Activated T-helper 9 cell treated with anti-CD3 and anti-CD28 coated beads, Interleukin-2, amount 50 U/mL, for 16 hours (primary cell): Measurements from ENCODE around the gene GABRD.

Source experiments
- DNase-seq: peaks from one replicate; pipeline ENCODE4 v3.0.0-alpha.2; 2020; ENCODE audit warnings: low read depth

Gene GABRD

GRCh38 chr1:2053784-2054376 is 34.7 kb downstream of the GABRD start:
- no peak for DNase-seq

DNA sequence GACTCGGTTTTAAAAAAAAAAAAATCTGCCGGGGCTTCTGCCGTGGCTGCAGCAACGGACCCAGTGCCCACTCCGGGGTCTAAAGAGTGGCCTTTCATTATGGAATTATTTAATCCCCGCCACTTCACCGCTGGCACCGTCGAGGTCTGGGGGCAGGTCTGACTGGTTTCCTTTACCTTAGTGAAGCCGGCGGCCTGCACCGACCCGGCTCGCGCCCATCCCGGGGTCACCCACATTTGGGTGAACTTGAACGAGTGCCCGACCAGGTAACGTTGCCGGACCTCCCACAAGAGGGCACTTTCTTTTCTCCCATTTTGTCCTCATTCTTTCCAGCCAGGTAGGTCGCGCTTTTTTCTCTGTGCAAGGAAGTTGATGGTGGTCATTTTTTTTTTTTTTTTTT is 35.4 kb downstream of the GABRD start:
- no peak for DNase-seq

DNA sequence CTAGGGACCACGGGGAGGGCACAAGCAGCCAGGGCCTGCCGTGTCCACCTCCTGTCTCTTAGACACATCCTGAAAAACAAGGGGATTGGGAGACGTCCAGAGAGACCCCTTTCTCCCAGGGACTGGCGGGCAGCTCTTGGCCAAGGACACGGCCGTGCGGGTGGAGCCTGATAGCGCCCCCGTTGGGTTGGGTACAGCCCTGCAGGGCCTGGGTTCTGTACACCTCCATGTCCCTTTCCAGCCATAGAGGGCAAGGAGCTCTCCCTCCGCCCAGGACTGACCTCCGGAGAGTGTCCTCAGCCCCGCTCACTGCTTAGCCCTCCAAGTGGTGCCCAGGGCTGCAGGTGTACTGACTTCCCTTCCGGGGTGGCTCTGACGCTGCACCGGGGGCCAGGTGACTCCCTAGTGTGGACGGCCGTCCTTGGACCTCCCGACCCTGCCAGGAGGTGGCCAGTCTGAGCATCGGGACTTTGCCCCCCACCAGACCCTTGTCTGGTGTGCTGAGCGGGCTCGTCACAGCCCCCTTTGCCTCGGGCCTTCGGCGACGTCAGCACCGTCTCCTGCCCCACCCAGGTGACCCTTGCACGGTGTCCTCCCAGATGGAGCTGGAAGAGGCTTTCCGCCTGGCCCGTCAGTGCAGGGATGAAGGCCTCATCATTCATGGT is 36.9 kb downstream of the GABRD start:
- DNase-seq = no peak

DNA sequence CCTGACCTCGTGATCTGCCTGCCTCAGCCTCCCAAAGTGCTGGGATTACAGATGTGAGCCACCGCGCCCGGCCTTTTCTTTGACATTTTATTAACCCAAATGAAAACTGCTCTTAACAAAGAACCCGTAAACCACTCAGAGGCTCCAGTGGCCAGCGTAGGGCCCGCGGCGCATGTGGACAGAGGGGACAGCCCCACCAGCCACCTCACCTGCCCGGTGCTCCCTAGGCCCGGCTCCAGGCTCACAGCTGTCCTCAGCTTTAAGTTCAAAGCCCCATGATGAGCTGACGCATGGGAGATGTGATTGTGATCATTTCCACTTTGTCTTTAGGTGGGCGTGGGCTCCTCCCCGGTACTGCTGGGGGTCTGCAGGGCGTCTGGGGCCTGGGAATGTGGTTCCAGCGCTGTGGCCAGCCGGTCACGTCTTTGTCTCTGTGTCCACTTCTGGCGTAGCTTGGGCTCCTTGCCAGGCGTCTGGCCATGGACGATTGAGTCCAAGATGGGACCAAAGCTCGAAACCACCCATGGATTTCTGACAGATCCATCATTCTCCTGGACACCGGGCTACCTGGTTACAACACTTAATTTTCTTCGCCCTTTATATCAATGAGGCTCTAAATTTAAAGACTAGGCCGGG is 37.9 kb downstream of the GABRD start:
- no peak for DNase-seq

- no peak for DNase-seq
Measured at GRCh38 chr1:2059290-2059953, 40.3 kb downstream of the GABRD start.

DNA sequence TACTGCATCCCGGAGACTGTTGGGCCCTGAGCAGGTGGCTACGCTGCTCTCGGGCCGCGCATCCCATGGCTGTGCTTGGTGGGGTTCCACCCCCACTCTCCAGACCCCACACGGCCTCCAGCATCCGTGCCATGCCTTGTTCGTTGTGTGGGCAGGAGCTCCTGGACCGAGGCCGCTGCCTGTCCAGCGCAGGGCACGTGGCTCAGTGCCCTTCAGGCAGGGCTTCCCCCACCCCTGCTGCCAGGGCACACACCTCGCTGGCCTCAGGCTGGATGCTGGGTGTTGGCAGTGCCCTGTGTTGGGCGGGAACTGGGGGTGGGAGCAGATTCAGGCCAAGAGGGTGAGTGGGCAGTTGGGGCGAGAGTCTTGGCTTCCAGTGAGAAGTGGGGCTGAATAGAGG is 40.9 kb downstream of the GABRD start:
- DNase-seq = no peak

DNA sequence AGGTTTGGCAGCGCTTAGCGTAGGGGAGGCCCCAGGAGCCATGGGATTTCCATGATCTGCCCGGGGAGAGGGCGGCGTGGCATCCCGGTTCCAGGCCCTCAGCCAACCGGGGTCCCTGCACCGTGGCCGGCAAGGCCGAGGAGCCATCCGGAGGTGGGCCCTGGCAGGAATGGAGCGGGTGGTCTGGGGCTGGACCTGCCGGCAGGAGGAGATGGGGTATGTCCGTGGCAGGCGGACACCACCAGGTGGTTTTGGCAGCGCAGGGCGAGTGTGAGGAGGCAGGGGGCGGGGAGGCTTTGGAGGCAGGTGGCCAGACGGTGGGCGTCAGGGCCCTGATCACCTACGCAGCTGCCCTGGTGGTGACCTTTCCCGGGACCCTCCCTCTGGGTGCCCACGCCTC is 41.4 kb downstream of the GABRD start:
- no peak for DNase-seq

DNA sequence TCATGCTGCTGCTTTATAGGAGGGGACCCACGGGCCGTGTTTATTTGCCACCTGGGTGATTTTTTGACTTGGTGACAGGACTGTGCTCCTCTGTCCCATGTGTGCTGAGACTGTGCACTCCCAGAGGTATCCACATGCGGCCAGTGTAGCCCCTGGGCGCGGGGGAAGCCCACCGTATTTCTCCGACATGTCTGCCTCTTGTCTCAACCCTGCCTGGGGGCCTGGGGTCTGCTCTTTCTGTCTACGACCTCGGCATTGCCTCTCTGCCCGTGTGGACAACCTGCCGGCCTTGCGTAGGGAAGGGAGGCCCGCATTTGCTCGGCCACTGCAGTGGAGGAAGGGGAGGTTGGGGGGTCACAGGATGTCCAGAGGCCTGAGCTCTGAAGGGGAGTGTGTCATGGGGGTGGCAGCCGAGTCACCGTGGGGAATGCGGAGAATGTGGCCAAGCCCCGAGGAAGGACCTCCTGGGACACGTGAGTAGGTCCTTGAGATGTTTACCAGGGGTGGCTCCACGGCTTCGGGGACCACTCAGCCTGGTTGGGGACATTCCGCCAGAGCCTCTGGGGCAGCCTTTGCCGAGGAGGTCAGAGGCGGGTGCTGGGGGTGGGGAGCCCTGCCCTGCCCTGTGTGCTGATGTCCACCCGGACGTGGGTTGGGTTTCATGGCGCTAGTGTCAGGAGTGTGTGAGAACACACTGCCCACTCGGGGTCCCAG is 42.1 kb downstream of the GABRD start:
- DNase-seq = no peak

DNA sequence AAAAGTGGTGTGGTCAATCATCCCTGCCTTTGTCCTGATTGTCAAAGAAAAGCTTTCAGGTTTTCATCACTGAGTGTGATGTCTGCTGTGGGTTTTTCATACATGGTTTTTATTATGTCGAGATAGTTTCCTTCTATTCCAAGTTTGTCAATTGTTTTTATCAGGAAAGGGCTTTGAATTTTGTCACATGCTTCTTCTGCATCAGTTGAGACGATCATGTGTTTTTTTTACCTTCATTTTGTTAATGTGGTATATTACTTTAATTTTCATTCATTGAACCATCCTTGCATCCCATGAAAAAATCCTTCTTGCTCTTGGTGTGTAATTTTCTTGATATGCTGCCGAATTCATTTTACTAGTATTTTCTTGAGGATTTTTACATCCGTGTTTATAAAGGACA is 46.6 kb downstream of the GABRD start:
- no peak for DNase-seq

GRCh38 chr1:2067393-2067792 is 48.2 kb downstream of the GABRD start:
- no peak for DNase-seq

DNA sequence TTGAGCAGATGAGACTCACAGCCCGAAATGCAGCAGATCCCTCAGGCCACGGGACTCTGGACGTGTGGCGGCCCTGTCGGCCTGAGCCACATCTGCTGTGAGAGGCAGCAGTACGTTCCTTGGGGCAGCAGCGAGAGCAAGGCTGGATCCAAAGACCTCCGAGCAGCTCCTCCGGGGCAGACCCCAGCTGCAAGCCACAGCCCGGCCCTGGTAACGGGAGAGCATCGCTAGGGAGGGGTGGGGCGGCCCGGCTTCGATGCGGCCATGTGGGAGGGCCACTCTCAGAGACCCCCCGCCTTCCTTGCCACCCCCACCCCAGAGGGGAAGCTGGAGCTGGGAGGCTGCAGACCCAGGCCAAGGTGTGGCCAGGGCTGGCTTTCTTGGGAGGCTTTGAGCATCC is 48.8 kb downstream of the GABRD start:
- DNase-seq = no peak

DNA sequence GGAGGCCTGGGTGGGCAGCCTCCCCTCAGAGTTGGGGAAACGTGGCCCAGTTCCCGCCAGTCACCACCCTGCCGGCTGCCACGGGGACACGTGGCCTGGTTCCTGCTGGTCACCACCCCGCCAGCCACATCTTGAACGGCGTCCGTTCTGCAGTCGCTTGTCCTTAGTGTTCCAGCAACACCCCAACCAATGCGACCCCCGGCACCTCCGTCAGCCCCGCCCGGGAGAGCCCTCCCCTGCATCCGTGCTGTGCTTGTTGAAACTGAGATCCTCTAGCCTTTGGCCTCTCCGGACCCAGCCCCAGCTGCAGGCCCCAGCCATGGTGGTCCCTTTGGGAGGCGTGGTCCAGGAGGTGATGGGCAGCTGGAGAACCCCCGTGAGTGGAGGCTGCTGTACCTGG is 49.8 kb downstream of the GABRD start:
- DNase-seq = no peak

DNA sequence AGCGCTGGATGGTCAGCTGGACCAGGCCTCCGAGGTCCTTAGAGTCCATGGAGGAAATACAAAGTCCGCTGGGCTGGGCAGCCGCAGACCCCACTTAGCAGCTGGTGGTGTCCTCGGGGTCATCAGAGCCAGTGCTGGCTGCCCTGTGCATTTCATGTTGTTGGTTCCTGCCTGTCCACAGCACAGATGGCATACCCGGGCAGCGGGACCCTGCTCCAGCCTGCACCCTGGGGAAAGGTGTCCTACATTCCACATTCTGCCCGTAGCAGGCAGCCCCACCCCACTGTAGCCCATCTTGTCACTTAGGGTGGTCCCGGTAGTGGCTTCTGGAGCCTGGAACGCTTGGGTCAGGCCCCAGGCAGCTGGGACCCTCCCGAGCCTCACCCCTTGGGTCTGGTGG is 50.9 kb downstream of the GABRD start:
- DNase-seq = no peak

DNA sequence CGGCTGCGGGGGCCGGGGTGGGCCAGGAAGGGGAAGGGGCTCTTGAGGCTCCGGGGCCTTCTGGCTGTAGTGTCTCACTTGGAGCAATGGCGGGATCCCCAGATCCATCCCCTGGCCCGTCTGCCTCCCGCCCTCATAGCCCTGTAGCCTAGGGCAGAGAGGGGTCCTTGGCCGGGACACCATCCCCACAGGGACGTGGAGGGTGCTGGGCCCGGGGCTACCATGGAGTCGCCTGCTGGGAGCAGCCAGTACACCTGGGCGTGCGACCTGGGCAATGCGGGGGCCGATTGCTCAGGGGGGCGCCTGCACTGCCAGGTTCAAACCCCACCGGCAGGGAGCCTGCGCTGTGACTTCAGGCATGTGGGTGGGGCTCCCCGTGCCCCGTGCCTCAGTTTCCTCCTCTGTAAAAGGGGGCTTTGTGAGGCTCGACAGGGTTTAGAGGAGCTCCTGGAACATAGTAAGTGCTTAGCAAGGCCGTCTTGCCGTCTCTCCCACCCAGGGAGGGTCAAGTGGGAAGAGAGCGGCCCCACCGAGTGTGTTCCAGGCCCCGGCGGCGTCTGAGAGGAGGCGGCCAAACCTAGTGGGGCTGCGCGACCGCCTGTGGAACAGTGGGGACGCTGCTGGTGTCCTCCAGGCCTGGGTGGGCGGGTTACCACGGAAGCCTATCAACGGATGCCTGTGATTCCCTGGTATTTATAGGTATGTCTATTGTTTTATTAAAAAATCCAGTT is 51.8 kb downstream of the GABRD start:
- DNase-seq = no peak

DNA sequence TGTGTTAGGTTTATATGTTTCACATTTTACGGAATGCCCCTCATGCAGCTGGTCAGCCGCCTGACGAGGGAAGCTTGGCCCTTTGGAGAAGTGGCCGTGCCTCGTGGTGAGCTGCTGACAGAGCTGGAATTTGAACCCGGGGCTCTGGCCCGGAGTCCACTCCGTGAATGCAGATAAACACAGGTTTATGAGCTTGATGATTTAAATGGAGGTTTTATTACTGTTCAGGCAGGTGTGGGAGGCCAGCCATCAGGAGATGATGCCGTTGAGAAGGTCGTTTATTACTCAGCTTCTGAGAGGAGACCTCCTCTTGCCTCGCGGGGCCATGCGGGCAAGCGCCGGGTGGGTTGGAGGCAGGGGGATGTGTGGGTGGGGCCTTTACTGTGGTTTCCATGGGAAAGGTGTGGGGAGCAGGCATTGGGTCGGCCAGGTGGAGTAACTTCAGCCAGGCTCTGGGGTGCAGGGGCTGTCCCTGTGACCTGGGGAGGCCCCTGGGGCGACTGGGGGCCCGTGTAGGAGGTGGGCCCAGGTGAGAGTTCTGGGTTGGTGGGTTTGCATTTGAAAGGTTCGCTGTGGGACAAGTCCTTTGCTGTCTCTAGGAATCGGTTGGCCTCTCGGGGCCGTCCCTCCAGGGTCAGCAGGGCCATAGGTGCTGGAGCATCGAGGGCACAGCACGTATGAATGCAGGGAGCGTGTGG is 53.1 kb downstream of the GABRD start:
- DNase-seq = no peak

GRCh38 chr1:2072891-2073290 is 53.7 kb downstream of the GABRD start:
- no peak for DNase-seq

DNA sequence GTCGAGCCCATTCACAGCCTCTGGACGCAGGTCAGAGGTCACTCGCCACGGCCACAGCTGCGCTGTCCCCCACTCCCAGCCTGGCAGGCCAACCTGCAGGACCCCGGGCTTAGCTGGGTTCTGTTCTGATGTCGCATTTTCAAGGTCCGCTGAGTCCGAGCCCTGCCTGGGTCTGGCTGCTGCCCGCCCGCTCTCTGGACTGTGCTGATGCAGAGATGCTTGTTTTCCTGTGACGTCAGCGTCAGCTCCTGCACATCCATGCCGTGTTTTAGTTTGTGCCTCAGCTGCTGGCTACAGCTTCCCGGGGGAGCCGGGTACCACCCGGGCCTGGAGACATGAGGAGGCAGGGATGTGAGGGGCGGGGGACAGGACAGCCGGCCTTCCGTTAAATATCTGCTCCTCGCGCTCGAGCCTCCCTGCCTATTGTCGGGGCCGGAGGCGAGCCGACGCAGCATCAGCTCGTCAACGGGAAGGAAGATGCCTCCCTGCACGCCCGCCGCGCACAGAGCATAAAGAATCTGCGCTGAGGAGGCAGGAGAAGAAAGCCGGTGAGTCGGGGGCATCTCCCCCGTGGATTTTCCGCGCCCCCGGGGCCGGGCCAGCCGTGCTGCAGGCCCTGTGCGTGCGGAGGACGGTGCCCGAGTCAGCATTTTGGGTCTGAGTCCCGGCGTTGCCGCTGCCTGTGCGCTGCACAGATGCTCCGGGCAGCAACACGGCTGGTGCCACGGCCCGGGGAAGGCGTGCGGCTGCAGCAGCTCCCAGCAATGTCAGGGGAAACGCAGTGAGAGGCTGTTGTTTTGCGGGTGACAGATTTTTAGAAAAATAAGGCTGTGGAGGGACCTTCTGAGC is 54.5 kb downstream of the GABRD start:
- no peak for DNase-seq

- no peak for DNase-seq
Measured at GRCh38 chr1:2074396-2074795, 55.3 kb downstream of the GABRD start.

DNA sequence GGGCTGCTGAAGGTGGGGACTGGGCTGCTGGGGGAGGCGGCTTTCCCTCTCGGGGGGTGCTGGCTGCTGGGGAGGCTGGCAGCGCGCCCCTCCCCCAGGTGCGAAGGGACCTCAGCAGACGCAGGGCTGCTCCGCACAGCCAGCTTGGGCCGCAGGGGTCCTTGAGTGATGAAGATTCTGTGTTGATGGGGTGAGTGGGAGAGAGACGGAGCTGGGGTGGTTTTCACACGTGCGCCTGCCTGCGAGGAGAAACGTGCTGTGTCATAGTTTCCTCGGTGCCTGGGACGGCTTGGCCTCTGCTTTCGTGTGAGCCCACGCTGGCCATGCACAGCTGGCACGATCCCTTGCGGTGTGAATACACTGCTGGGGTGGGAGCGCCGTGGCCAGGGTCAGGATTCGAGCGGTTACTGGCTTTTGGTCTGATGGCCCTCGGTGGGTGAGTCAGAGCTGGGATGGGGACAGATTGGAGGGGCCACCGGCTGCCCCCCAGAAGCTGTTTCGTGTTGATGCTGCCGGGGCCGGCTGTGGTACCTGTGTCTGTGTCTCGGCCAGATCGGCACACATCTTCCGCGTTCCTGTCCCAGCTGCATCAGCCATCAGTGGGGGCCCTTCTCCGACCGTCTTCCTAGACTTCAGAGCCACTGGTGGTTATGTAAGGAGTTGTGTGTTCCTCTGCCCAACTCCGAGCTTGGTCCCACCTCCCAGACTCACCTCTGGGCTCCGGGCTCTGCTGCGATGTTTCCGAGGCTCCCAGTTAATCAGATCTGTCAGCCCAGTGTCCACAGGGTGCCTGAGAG is 56.0 kb downstream of the GABRD start:
- no peak for DNase-seq

GRCh38 chr1:2076826-2077225 is 57.7 kb downstream of the GABRD start:
- DNase-seq = no peak
